Measurements from ENCODE around the gene SIPA1L2. TPM values are rescaled to one million over a fixed set of nuclear protein-coding genes. Genes with fewer than 3 reads are reported as not detected.

SIPA1L2 gene
- total RNA-seq, 1 donor from 2014 or later, result 153 TPM

DNA sequence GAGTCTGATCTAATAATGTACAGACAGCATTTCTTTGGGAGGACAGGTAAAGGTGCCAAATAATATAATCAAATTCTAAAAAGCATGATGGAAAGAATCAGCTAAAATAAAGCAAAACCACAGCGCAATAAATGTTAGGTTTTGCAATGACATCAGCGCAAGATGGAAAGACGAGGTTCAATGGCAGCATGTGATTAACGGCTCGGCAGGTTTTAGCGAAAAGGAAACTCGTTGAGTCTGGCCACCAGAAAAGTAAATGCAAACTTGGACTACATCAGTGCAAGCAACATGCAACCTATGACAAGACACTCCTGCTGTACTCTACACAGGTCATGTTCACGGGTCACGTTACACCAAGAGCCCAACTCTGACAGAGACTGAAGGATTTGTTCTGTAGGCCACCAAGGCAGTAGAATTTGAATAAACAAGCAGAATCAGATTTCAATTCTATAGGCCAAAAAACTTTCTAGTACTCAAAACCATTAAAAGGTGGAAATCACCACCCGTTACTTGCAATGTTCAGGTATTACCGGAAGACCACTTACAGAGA, 4.5 kb downstream of the SIPA1L2 start:
- Mint-ChIP-seq H3K4me3 (ENCODE audit: unreplicated experiment) (peak overlapping the region; percentile 43), H3K9me3 (ENCODE audit: unreplicated experiment) (no peaks in the 10 kb centered on the region), H3K27ac (ENCODE audit: unreplicated experiment) (no peak overlapping the region), H3K27me3 (ENCODE audit: unreplicated experiment) (no peaks in the 10 kb centered on the region), H3K36me3 (ENCODE audit: low read depth, unreplicated experiment) (peaks cover 10% of the 10 kb centered on the region), H3K4me1 (ENCODE audit: unreplicated experiment) (peaks cover 62% of the 10 kb centered on the region)
- DNase-seq (ENCODE audit: low spot score), result no peak
- TF ChIP-seq, protein P1, sequence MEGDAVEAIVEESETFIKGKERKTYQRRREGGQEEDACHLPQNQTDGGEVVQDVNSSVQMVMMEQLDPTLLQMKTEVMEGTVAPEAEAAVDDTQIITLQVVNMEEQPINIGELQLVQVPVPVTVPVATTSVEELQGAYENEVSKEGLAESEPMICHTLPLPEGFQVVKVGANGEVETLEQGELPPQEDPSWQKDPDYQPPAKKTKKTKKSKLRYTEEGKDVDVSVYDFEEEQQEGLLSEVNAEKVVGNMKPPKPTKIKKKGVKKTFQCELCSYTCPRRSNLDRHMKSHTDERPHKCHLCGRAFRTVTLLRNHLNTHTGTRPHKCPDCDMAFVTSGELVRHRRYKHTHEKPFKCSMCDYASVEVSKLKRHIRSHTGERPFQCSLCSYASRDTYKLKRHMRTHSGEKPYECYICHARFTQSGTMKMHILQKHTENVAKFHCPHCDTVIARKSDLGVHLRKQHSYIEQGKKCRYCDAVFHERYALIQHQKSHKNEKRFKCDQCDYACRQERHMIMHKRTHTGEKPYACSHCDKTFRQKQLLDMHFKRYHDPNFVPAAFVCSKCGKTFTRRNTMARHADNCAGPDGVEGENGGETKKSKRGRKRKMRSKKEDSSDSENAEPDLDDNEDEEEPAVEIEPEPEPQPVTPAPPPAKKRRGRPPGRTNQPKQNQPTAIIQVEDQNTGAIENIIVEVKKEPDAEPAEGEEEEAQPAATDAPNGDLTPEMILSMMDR (IDR thresholded peaks at IDR 0.05; ENCODE audit: unreplicated experiment), result no peak

- Mint-ChIP-seq H3K36me3 (ENCODE audit: low read depth, unreplicated experiment) (peaks cover 10% of the 10 kb centered on the region), H3K4me1 (ENCODE audit: unreplicated experiment) (peaks cover 69% of the 10 kb centered on the region)
Measured at GRCh38 chr1:232624546-232625281, 5.2 kb downstream of the SIPA1L2 start.

GRCh38 chr1:232622981-232623380, 7.0 kb downstream of the SIPA1L2 start:
- TF ChIP-seq, protein P1 (IDR thresholded peaks at IDR 0.05; ENCODE audit: unreplicated experiment), result no peak
- Mint-ChIP-seq H3K9me3 (ENCODE audit: unreplicated experiment) (no peaks in the 10 kb centered on the region), H3K4me1 (ENCODE audit: unreplicated experiment) (peaks cover 72% of the 10 kb centered on the region), H3K36me3 (ENCODE audit: low read depth, unreplicated experiment) (no peaks in the 10 kb centered on the region), H3K27me3 (ENCODE audit: unreplicated experiment) (no peaks in the 10 kb centered on the region), H3K4me3 (ENCODE audit: unreplicated experiment) (no peak overlapping the region), H3K27ac (ENCODE audit: unreplicated experiment) (peak overlapping the region; percentile 33)
- no peak for DNase-seq (ENCODE audit: low spot score)

More at GRCh38 chr1:232624546-232625281, 5.2 kb downstream of the SIPA1L2 start:
- DNase-seq (ENCODE audit: low spot score), result no peak
- Mint-ChIP-seq H3K27ac (ENCODE audit: unreplicated experiment) (peak overlapping the region; percentile 4), H3K9me3 (ENCODE audit: unreplicated experiment) (no peaks in the 10 kb centered on the region), H3K4me3 (ENCODE audit: unreplicated experiment) (peak overlapping the region; percentile 16), H3K27me3 (ENCODE audit: unreplicated experiment) (no peaks in the 10 kb centered on the region)
- TF ChIP-seq, protein P1 (IDR thresholded peaks at IDR 0.05; ENCODE audit: unreplicated experiment), result no peak

DNA sequence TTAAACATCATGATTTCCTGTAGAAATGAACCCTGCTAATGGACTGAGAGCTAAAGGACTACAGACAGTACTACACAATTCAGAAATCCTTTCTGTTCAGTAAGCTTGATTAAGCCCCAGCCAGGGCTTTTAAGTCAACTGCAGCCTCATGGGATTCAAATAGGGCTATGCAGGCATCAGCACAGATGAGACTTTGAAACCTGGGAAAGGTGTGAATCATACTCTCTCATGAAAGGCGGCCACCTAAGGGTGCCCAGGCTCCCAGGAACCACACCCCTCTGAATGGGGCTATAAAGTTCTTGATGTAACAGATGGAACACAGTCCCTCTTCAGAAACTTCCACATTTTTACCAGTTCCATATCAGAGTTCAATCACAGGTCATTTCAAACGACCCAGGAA, 7.6 kb downstream of the SIPA1L2 start:
- Mint-ChIP-seq H3K27me3 (ENCODE audit: unreplicated experiment) (no peaks in the 10 kb centered on the region), H3K9me3 (ENCODE audit: unreplicated experiment) (no peaks in the 10 kb centered on the region), H3K4me3 (ENCODE audit: unreplicated experiment) (no peak overlapping the region), H3K4me1 (ENCODE audit: unreplicated experiment) (peaks cover 75% of the 10 kb centered on the region), H3K36me3 (ENCODE audit: low read depth, unreplicated experiment) (no peaks in the 10 kb centered on the region), H3K27ac (ENCODE audit: unreplicated experiment) (peak overlapping the region; percentile 45)
- no peak for DNase-seq (ENCODE audit: low spot score)
- TF ChIP-seq, protein P1 (IDR thresholded peaks at IDR 0.05; ENCODE audit: unreplicated experiment), result no peak

- H3K4me1 Mint-ChIP-seq (ENCODE audit: unreplicated experiment), result peaks cover 79% of the 10 kb centered on the region
- no peak overlapping the region for H3K4me3 Mint-ChIP-seq (ENCODE audit: unreplicated experiment)
- peak overlapping the region; percentile 94 for H3K27ac Mint-ChIP-seq (ENCODE audit: unreplicated experiment)
Measured at GRCh38 chr1:232621050-232621449, 8.9 kb downstream of the SIPA1L2 start.

More at GRCh38 chr1:232621050-232621449, 8.9 kb downstream of the SIPA1L2 start:
- Mint-ChIP-seq H3K9me3 (ENCODE audit: unreplicated experiment) (no peaks in the 10 kb centered on the region), H3K27me3 (ENCODE audit: unreplicated experiment) (no peaks in the 10 kb centered on the region), H3K36me3 (ENCODE audit: low read depth, unreplicated experiment) (no peaks in the 10 kb centered on the region)
- TF ChIP-seq, protein P1 (IDR thresholded peaks at IDR 0.05; ENCODE audit: unreplicated experiment), result no peak
- DNase-seq (ENCODE audit: low spot score), result no peak
